ACHN (cell line): ENCODE measurements around the gene ENKUR.

Experiments used
- DNase-seq: peaks from one replicate; pipeline ENCODE4 v3.0.0-alpha.2; 2015
- in situ Hi-C: cut with HindIII; loops from 2 replicates; pipeline ENCODE4 v1.10.0; 2017; ENCODE audit warnings: low sequenced_read_pairs, low pct_ligation_motif_present, low pct_unique_long_range_greater_than_20kb

The ENKUR gene

GRCh38 chr10:25015828-25016375 is at the start of gene ENKUR:
Gene ENKUR (minus strand): TSS chr10:25016158. CDS start chr10:25015936, 222 bp downstream.
- peak; percentile 89 for DNase-seq
- in situ Hi-C loops, result no loop called here

- DNase-seq, result no peak
These were observed 48.4 kb upstream of the ENKUR start for GRCh38 chr10:25064401-25064800.

GRCh38 chr10:25063644-25064043 is 47.7 kb upstream of the ENKUR start:
- in situ Hi-C loops, result no loop called here
- DNase-seq, result no peak

More at GRCh38 chr10:25064401-25064800, 48.4 kb upstream of the ENKUR start:
- in situ Hi-C loops, result no loop called here

GRCh38 chr10:25063157-25063556 is 47.2 kb upstream of the ENKUR start:
- no peak for DNase-seq
- in situ Hi-C loops, result no loop called here

GRCh38 chr10:25061711-25062449 is 45.9 kb upstream of the ENKUR start:
- DNase-seq, result no peak
- in situ Hi-C loops, result no loop called here

GRCh38 chr10:25061125-25061524 is 45.2 kb upstream of the ENKUR start:
- in situ Hi-C loops, result no loop called here
- DNase-seq, result no peak

GRCh38 chr10:25059990-25060389 is 44.0 kb upstream of the ENKUR start:
- in situ Hi-C loops, result no loop called here
- peak; percentile 51 for DNase-seq

- in situ Hi-C loops, result no loop called here
- no peak for DNase-seq
These were observed 41.9 kb upstream of the ENKUR start for GRCh38 chr10:25057886-25058285.

- in situ Hi-C loops, result no loop called here
- DNase-seq, result no peak
These were observed 40.8 kb upstream of the ENKUR start for GRCh38 chr10:25056726-25057125.

- in situ Hi-C loops, result no loop called here
- no peak for DNase-seq
These were observed 36.1 kb upstream of the ENKUR start for GRCh38 chr10:25052012-25052411.

- DNase-seq, result no peak
- in situ Hi-C loops, result no loop called here
These were observed 34.4 kb upstream of the ENKUR start for GRCh38 chr10:25050402-25050801.

GRCh38 chr10:25049966-25050365 is 34.0 kb upstream of the ENKUR start:
- DNase-seq, result no peak
- in situ Hi-C loops, result no loop called here

GRCh38 chr10:25048450-25048849 is 32.5 kb upstream of the ENKUR start:
- in situ Hi-C loops, result no loop called here
- no peak for DNase-seq

GRCh38 chr10:25047591-25048301 is 31.8 kb upstream of the ENKUR start:
- in situ Hi-C loops, result no loop called here
- no peak for DNase-seq

GRCh38 chr10:25047088-25047487 is 31.1 kb upstream of the ENKUR start:
- in situ Hi-C loops, result no loop called here

GRCh38 chr10:25046641-25047040 is 30.7 kb upstream of the ENKUR start:
- in situ Hi-C loops, result no loop called here
- no peak for DNase-seq

More at GRCh38 chr10:25047088-25047487, 31.1 kb upstream of the ENKUR start:
- DNase-seq, result no peak

GRCh38 chr10:25039531-25039930 is 23.6 kb upstream of the ENKUR start:
- in situ Hi-C loops, result no loop called here
- DNase-seq, result no peak

- in situ Hi-C loops, result no loop called here
- no peak for DNase-seq
These were observed 22.4 kb upstream of the ENKUR start for GRCh38 chr10:25038325-25038724.

GRCh38 chr10:25036381-25036780 is 20.4 kb upstream of the ENKUR start:
- in situ Hi-C loops, result no loop called here

GRCh38 chr10:25029519-25029918 is 13.6 kb upstream of the ENKUR start:
- DNase-seq, result no peak
- in situ Hi-C loops, result no loop called here

More at GRCh38 chr10:25036381-25036780, 20.4 kb upstream of the ENKUR start:
- no peak for DNase-seq
